ENCODE results near the gene UBE2D2. TPM values are rescaled to one million over a fixed set of nuclear protein-coding genes. Genes with fewer than 3 reads are reported as not detected.
A peak's percentile ranks its signal among the peaks of the same experiment; 100 is the strongest.

The UBE2D2 gene
- total and polyA plus RNA-seq, 2 of the 4 experiments (the other 2 are of a cell fraction), result 26.9 to 35.7 TPM

DNA sequence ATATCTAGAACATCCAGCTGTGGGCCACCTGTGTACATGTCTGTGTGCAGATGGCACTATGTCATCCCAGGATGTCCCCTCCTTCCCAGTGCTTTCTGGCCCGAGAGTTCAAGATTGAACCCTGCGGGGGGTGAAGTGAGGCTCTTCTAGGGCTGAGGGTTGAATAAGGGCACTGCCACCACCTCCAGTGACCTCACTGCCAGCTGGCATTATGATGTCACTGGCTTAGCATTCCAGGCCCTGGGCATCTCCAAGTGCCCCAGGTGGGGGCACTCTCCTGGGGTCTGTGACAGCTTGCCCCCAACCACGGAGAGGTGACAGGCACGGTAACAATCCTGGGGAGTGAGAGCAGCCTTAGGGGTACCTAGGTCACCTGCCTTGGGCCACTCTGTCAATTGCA lies 114.1 kb downstream of the UBE2D2 start:
- peaks cover 14 to 70% of the 10 kb centered on the region in 2 experiments for H3K79me1 ChIP-seq (ENCODE audit: low read depth in 1 of 2, low read length in 2 of 2)
- peaks cover 26% of the 10 kb centered on the region for H3K9me1 ChIP-seq (ENCODE audit: insufficient read depth, low read length)
- H2AK9ac ChIP-seq (replicated peaks; ENCODE audit: low read depth, low read length, poor library complexity), result peak overlapping the region; percentile 20
- intact Hi-C loops (cut with micrococcal nuclease), result no loop called here
- H3K9me3 ChIP-seq (ENCODE audit: control insufficient read depth, insufficient read depth, low read length), result no peaks in the 10 kb centered on the region
- no peak overlapping the region for H4K8ac ChIP-seq (ENCODE audit: low read depth in 2 of 2, low read length in 2 of 2)
- H3K56ac ChIP-seq (ENCODE audit: extremely low read depth, insufficient read depth, low read length), result no peak overlapping the region
- H3K4ac ChIP-seq (ENCODE audit: low read depth, low read length), result no peak overlapping the region
- no peak overlapping the region for H4K5ac ChIP-seq (ENCODE audit: low read depth, low read length)
- DNase-seq (no peak), ATAC-seq (ENCODE audit: low read depth) (no peak)
- 92% methylated on average over 2 of the region's 4 CpGs; no CpG with 5 or more reads in 1 of the 2 experiments for WGBS, 2 experiments (ENCODE audit: extremely low coverage in 2 of 2, insufficient read length in 1 of 2)
- in situ Hi-C loops (cut with MboI; ENCODE audit: low sequenced_read_pairs), result no loop called here
- ChIA-PET CTCF (no interaction called here), POLR2A (ENCODE audit: unreplicated experiment) (no interaction called here)
- BruUV-seq (replicated peaks), result no TSS peak
- TF ChIP-seq MAZ (IDR thresholded peaks at IDR 0.05; ENCODE audit: borderline replicate concordance, low read depth, low read length) (no peak), POLR2A (IDR thresholded peaks at IDR 0.05; ENCODE audit: low read depth, low read length) (no peak), CEBPB (IDR thresholded peaks at IDR 0.05; ENCODE audit: low read depth, low read length) (no peak), RCOR1 (IDR thresholded peaks at IDR 0.05; ENCODE audit: insufficient replicate concordance, low read length) (no peak), FOS (IDR thresholded peaks at IDR 0.05; ENCODE audit: low read depth, low read length) (no peak), CTCF (conservative IDR thresholded peaks at IDR 0.05; ENCODE audit: low read depth, low read length) (no peak), BHLHE40 (IDR thresholded peaks at IDR 0.05; ENCODE audit: low read depth, low read length) (no peak), NFE2L2 (IDR thresholded peaks at IDR 0.05; ENCODE audit: low read depth, low read length) (no peak)
- H2BK5ac ChIP-seq (ENCODE audit: low read depth, low read length, poor library complexity, severe bottlenecking), result no peak overlapping the region
- no peak overlapping the region for H3K4me2 ChIP-seq (ENCODE audit: low read depth, low read length)
- no peak overlapping the region for H2AFZ ChIP-seq (replicated peaks; ENCODE audit: low read length, poor library complexity)
- no peak overlapping the region for H3K18ac ChIP-seq (ENCODE audit: low read depth, low read length)
- no peak overlapping the region for H3K27ac ChIP-seq (ENCODE audit: insufficient read depth, low read length)
- H3K23ac ChIP-seq (ENCODE audit: low read depth, low read length), result no peak overlapping the region
- no peak overlapping the region for H2BK15ac ChIP-seq (ENCODE audit: low read depth, low read length)
- H4K20me1 ChIP-seq (ENCODE audit: insufficient read depth, low read length), result peaks cover 52% of the 10 kb centered on the region
- H3K27me3 ChIP-seq (ENCODE audit: control insufficient read depth, insufficient read depth, low read length), result no peaks in the 10 kb centered on the region
- no peak overlapping the region for H2AK5ac ChIP-seq (ENCODE audit: low read depth, low read length)
- H2BK20ac ChIP-seq (ENCODE audit: low read depth, low read length), result no peak overlapping the region
- peaks cover 4% of the 10 kb centered on the region for H3K36me3 ChIP-seq (ENCODE audit: control insufficient read depth, insufficient read depth, low read length)
- H3K14ac ChIP-seq (replicated peaks; ENCODE audit: low read depth, low read length), result no peak overlapping the region
- no peak overlapping the region for H4K91ac ChIP-seq (ENCODE audit: insufficient read depth, low read depth, low read length)
- dilution Hi-C loops (cut with HindIII; ENCODE audit: low sequenced_read_pairs, unreplicated experiment), result no loop called here
- no peak overlapping the region for H3K9ac ChIP-seq (ENCODE audit: low read depth, low read length)
- no peak overlapping the region for H3K4me3 ChIP-seq (ENCODE audit: insufficient read depth, low read depth, low read length)
- H2BK120ac ChIP-seq (ENCODE audit: low read depth, low read length), result no peak overlapping the region
- H3K4me1 ChIP-seq (ENCODE audit: control insufficient read depth, insufficient read depth, low read length), result peaks cover 22% of the 10 kb centered on the region
